ENCODE measurements around the gene NHEJ1.

The NHEJ1 gene

DNA sequence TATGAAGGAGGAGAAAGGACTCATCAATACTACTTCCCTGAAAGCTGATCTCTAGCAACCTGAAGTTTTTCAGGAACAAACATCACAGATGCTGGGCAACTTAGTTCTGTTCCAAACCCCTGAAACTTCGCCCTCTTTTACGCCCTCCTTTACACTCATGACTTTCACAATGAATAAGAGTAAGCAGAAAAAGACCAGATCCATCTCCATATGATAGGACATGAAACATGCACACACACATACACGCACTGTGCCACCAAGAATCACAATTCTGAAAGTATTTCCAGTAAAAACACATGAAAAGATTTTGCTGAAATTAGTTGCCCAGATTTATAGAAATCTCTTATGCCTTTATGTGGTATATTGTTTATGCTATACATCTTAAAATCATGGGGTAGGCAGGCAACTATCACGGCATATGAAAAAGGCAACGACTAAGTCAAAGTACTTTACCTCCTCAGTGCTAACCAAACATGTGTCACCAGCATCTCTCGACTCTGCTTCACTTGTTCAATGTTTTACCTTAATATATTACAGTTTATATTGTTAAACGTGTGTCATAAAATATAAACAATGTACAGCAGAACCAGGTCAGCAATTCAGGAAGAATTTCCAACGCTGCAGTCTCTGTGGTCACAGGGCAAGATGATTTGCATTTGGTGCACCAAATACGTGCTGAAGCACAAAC, 47.8 kb downstream of the NHEJ1 start:
- TF ChIP-seq EZH2phosphoT487 (conservative IDR thresholded peaks at IDR 0.05; ENCODE audit: low read length): no peak
- TF ChIP-seq, protein P1, sequence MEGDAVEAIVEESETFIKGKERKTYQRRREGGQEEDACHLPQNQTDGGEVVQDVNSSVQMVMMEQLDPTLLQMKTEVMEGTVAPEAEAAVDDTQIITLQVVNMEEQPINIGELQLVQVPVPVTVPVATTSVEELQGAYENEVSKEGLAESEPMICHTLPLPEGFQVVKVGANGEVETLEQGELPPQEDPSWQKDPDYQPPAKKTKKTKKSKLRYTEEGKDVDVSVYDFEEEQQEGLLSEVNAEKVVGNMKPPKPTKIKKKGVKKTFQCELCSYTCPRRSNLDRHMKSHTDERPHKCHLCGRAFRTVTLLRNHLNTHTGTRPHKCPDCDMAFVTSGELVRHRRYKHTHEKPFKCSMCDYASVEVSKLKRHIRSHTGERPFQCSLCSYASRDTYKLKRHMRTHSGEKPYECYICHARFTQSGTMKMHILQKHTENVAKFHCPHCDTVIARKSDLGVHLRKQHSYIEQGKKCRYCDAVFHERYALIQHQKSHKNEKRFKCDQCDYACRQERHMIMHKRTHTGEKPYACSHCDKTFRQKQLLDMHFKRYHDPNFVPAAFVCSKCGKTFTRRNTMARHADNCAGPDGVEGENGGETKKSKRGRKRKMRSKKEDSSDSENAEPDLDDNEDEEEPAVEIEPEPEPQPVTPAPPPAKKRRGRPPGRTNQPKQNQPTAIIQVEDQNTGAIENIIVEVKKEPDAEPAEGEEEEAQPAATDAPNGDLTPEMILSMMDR (IDR thresholded peaks at IDR 0.05; ENCODE audit: insufficient read depth, low read length, poor library complexity, severe bottlenecking): no peak
- Histone ChIP-seq H3K4me2 (ENCODE audit: low read depth, low read length, poor library complexity, severe bottlenecking) (no peak overlapping the region), H3K9ac (ENCODE audit: low read length) (no peak overlapping the region), H3F3A (ENCODE audit: insufficient read depth) (no peaks in the 10 kb centered on the region), H3K4me3 (ENCODE audit: insufficient read depth, low read length, poor library complexity, severe bottlenecking) (no peak overlapping the region), H2AFZ (ENCODE audit: low read depth, low read length, severe bottlenecking) (no peak overlapping the region), H3K79me2 (ENCODE audit: insufficient read depth, low read length) (no peaks in the 10 kb centered on the region), H3K27me3 (ENCODE audit: low read length) (no peaks in the 10 kb centered on the region), H3K36me3 (ENCODE audit: low read length) (no peaks in the 10 kb centered on the region), H3K9me2 (replicated peaks; ENCODE audit: insufficient read depth, low read length) (no peaks in the 10 kb centered on the region), H4K20me1 (ENCODE audit: low read depth, low read length) (no peaks in the 10 kb centered on the region), H3K9me3 (ENCODE audit: insufficient read depth, low read length) (no peaks in the 10 kb centered on the region), H3K27ac (ENCODE audit: low read depth, low read length) (no peak overlapping the region)

DNA sequence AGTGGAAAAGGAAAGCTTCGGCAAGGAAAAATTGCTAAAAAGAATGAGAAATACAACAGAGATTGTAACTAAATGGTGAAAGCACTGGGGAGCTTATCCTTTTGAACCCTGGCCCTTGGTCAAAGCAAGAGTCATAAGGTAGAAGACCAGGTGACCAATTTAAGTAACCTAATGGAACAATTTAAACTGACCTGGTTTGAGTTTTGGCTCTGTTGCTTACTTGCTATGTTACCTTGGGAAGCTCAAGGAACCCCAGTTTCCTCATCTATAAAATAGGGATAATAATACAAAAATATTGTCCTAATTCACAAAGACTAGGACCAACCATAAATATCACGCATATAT, 48.6 kb downstream of the NHEJ1 start:
- no peaks in the 10 kb centered on the region for H4K20me1 ChIP-seq (ENCODE audit: low read depth, low read length)

DNA sequence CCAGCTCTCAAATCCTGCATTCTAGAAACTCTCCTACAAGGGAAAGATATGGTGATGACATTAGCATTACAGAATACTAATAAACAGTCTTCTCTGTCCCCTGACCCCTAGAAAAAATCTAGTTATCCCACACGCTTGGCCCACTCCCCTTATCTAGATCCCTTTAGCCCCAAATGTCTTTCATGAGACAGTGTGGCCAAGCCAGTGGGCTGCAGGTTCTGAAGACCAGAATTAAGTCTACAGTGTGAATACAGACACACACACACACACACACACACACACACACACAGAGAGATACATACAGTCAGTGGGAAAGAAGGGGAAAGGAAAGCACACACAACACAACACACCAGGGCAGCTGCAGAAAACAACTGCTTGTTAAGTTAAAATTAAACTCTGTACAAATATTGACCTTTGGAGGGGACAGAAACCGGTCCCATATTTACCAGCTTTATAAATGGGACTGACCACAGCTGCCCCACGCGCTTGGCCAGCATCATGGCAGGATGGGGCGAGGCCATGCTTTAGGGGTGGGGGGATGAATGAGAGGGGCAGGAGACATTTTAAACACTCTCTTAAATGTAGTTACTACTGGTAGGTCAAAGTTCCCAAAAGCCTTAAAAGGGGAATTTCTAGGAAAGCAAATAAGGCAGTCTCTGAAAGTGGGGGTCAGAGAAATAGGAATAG, 49.1 kb downstream of the NHEJ1 start:
- Histone ChIP-seq H3K9ac (ENCODE audit: low read length) (no peak overlapping the region), H3K27ac (ENCODE audit: low read depth, low read length) (no peak overlapping the region), H3K36me3 (ENCODE audit: low read length) (no peaks in the 10 kb centered on the region), H2AFZ (ENCODE audit: low read depth, low read length, severe bottlenecking) (no peak overlapping the region), H3K79me2 (ENCODE audit: insufficient read depth, low read length) (no peaks in the 10 kb centered on the region), H3K27me3 (ENCODE audit: low read length) (no peaks in the 10 kb centered on the region), H3K9me2 (replicated peaks; ENCODE audit: insufficient read depth, low read length) (no peaks in the 10 kb centered on the region), H3K4me2 (ENCODE audit: low read depth, low read length, poor library complexity, severe bottlenecking) (no peak overlapping the region), H3F3A (ENCODE audit: insufficient read depth) (no peaks in the 10 kb centered on the region), H3K9me3 (ENCODE audit: insufficient read depth, low read length) (no peaks in the 10 kb centered on the region), H3K4me3 (ENCODE audit: insufficient read depth, low read length, poor library complexity, severe bottlenecking) (no peak overlapping the region), H4K20me1 (ENCODE audit: low read depth, low read length) (no peaks in the 10 kb centered on the region)
- no peak for TF ChIP-seq EZH2phosphoT487 (conservative IDR thresholded peaks at IDR 0.05; ENCODE audit: low read length)

More for the DNA sequence above, 48.6 kb downstream of the NHEJ1 start:
- no peaks in the 10 kb centered on the region for H3K27me3 ChIP-seq (ENCODE audit: low read length)
- no peak overlapping the region for H3K27ac ChIP-seq (ENCODE audit: low read depth, low read length)
- H3K4me2 ChIP-seq (ENCODE audit: low read depth, low read length, poor library complexity, severe bottlenecking): no peak overlapping the region
- no peak for TF ChIP-seq EZH2phosphoT487 (conservative IDR thresholded peaks at IDR 0.05; ENCODE audit: low read length)
- TF ChIP-seq, protein P1 (IDR thresholded peaks at IDR 0.05; ENCODE audit: insufficient read depth, low read length, poor library complexity, severe bottlenecking): no peak
- H2AFZ ChIP-seq (ENCODE audit: low read depth, low read length, severe bottlenecking): no peak overlapping the region
- H3K79me2 ChIP-seq (ENCODE audit: insufficient read depth, low read length): no peaks in the 10 kb centered on the region
- H3K9ac ChIP-seq (ENCODE audit: low read length): no peak overlapping the region
- no peak overlapping the region for H3K4me3 ChIP-seq (ENCODE audit: insufficient read depth, low read length, poor library complexity, severe bottlenecking)
- H3K36me3 ChIP-seq (ENCODE audit: low read length): no peaks in the 10 kb centered on the region
- H3K9me3 ChIP-seq (ENCODE audit: insufficient read depth, low read length): no peaks in the 10 kb centered on the region
- H3F3A ChIP-seq (ENCODE audit: insufficient read depth): no peaks in the 10 kb centered on the region
- no peaks in the 10 kb centered on the region for H3K9me2 ChIP-seq (replicated peaks; ENCODE audit: insufficient read depth, low read length)

DNA sequence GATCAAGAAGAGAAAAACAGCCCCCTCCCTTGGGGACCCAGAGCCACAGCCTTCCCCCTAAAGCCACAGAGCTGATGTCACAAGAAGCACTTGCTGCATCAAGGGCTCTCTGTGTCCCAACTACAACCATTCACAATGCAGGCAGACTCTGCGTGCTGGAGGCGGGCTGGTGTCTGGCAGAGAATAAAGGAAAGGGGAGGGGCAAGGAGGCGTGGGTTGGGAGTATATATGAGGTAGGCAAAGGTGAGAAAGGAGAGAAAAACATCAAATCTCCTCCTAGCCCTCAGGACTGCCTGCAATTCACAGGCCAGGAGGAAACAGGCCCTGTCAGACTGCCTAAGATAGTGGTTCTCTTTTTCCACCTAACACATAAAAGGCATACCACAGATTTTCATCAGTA, 51.1 kb downstream of the NHEJ1 start:
- no peak overlapping the region for H2AFZ ChIP-seq (ENCODE audit: low read depth, low read length, severe bottlenecking)
- H3F3A ChIP-seq (ENCODE audit: insufficient read depth): no peaks in the 10 kb centered on the region
- no peaks in the 10 kb centered on the region for H3K27me3 ChIP-seq (ENCODE audit: low read length)
- no peaks in the 10 kb centered on the region for H3K79me2 ChIP-seq (ENCODE audit: insufficient read depth, low read length)
- no peak overlapping the region for H3K27ac ChIP-seq (ENCODE audit: low read depth, low read length)
- no peak overlapping the region for H3K4me2 ChIP-seq (ENCODE audit: low read depth, low read length, poor library complexity, severe bottlenecking)
- TF ChIP-seq EZH2phosphoT487 (conservative IDR thresholded peaks at IDR 0.05; ENCODE audit: low read length): no peak
- TF ChIP-seq, protein P1 (IDR thresholded peaks at IDR 0.05; ENCODE audit: insufficient read depth, low read length, poor library complexity, severe bottlenecking): no peak
- H3K4me3 ChIP-seq (ENCODE audit: insufficient read depth, low read length, poor library complexity, severe bottlenecking): no peak overlapping the region
- H3K9me2 ChIP-seq (replicated peaks; ENCODE audit: insufficient read depth, low read length): no peaks in the 10 kb centered on the region
- no peak overlapping the region for H3K9ac ChIP-seq (ENCODE audit: low read length)
- no peaks in the 10 kb centered on the region for H3K36me3 ChIP-seq (ENCODE audit: low read length)
- no peaks in the 10 kb centered on the region for H4K20me1 ChIP-seq (ENCODE audit: low read depth, low read length)
- H3K9me3 ChIP-seq (ENCODE audit: insufficient read depth, low read length): no peaks in the 10 kb centered on the region
